22Rv1 (cell line): ENCODE measurements around the gene AGBL1.
"Not testable (repeated sequence)": the region's sequence is repeated elsewhere in the genome, so short reads cannot be mapped to it uniquely, and the experiment has no call there.

ENCODE experiments used
- H3K27ac ChIP-seq: fragments of 450-650 bp; 2 replicates; pipeline ENCODE4 v1.5.1; 2017
- CTCF ChIP-seq: fragments of 450-650 bp; IDR thresholded peaks from 2 replicates; pipeline ENCODE4 v1.5.1; 2017; ENCODE audit warnings: mild to moderate bottlenecking
- ZFX ChIP-seq: fragments of 450-650 bp; IDR thresholded peaks from 2 replicates; pipeline ENCODE4 v1.6.1; 2017; ENCODE audit warnings: antibody characterized with exemption, borderline replicate concordance

AGBL1 gene

DNA sequence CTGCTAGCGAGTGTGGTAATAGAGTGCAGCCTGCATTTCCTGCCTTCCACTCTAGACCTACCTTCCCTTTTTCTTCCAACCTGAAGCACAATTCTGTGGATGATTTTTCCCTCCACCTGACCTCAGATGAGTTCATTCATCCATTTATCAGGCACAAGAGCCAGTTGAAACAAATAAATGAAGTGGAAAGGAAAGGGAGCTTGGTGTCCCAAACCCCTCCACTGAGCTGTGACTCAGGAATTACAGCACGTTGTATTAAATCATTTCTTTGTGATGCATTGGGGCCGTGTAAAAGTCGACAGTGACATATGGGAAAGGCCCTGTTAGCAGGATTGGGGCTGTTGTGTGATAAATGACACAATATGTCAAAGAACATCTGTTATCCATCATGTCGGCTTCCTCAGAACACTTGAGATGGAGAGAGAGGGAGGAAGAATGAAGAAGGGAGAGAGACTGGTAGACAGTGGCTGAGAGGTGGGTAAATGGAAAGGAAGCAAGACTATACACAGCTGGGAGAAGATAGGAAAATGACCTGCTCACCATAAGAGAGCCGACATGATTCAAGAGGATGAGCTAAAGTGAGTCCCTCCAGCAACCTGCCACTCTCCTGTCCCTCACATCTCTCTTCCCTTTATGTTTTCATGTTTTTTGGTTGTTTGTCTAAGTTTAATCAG is 366.0 kb downstream of the AGBL1 start:
- H3K27ac ChIP-seq, result no peak overlapping the region
- no peak for TF ChIP-seq ZFX
- TF ChIP-seq CTCF, result no peak

DNA sequence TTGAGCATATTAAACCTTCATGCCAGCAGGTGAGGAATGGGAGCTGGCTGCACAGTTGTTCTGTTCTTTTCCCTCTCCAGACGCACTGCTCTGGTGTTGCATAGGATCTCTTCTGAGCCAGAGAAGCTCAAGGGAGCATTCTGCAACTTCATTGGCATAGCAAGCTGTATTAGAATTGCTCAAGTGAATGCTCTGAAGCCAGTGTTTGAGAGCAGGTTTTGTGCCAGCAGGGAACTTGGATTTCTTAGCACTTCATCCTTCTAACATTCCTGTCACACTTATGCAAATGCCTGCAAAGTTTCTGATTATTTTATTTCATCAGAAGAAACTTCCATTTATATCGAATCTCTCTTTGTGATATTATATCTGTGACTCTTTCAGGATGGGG is 366.6 kb downstream of the AGBL1 start:
- H3K27ac ChIP-seq, result no peak overlapping the region
- no peak for TF ChIP-seq CTCF
- no peak for TF ChIP-seq ZFX

DNA sequence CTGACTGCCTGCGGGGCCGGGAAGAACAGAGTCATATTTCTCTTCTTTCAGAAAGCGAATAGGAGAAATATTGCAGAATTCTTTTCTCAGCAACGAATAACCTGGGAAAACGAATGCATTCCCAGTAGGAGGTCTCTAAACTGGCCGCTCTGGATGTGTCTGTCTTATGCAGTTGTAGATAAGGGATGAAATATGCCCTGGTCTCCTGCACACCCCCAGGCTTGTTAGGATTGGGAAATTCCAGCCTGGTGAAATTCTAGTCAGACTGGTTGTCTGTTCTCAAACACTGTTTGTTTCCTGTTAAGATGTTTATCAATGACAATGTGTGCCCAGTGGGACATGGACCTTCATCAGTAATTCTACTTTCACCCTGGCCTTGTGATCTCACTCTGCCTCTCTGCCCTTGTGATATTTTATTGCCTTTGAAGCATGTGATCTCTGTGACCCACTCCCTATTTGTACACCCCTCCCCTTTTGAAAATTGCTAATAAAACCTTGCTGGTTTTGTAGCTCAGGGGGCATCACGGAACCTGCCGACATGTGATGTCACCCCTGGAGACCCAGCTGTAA is 385.9 kb downstream of the AGBL1 start:
- H3K27ac ChIP-seq, result not testable (repeated sequence)

GRCh38 chr15:86481720-86482119 is 402.0 kb downstream of the AGBL1 start:
- H3K27ac ChIP-seq, result no peak overlapping the region
- TF ChIP-seq ZFX (no peak), CTCF (no peak)

GRCh38 chr15:86483936-86484335 is 404.3 kb downstream of the AGBL1 start:
- no peak for TF ChIP-seq ZFX
- TF ChIP-seq CTCF, result no peak
- no peak overlapping the region for H3K27ac ChIP-seq

GRCh38 chr15:86488046-86488445 is 408.4 kb downstream of the AGBL1 start:
- H3K27ac ChIP-seq, result no peak overlapping the region
- TF ChIP-seq CTCF, result no peak

- TF ChIP-seq CTCF, result no peak
- no peak for TF ChIP-seq ZFX
- no peak overlapping the region for H3K27ac ChIP-seq
These were observed 410.3 kb downstream of the AGBL1 start for GRCh38 chr15:86489981-86490380.

DNA sequence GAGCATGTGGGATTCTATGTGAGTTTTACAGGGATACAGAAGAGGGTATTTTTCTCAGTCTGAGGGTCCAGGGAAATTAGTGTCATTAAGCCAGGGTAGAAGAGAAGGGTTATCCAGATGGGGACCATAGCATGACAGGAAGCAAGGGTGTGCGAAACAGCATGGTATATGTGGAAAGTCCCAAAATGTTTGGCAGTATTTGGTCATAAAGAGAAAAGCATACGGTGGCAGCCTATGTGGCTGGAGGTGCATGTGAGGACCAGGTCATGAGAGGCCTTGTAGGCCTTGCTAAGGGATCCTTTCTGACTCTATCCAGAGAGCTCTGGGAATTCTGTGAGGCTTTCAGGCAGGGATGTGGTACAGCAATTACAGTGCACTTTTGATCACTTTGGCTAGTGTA is 411.4 kb downstream of the AGBL1 start:
- no peak overlapping the region for H3K27ac ChIP-seq
- TF ChIP-seq CTCF (no peak), ZFX (no peak)
